Small intestine (tissue), 7 donors: ENCODE results near the gene CES3. TPM values are rescaled to one million over a fixed set of nuclear protein-coding genes. Genes with fewer than 3 reads are reported as not detected.
A peak's percentile ranks its signal among the peaks of the same experiment; 100 is the strongest.
"Not testable (repeated sequence)": the region's sequence is repeated elsewhere in the genome, so short reads cannot be mapped to it uniquely, and the experiment has no call there.

ENCODE experiments used
- DNase-seq, 2 donors: peaks; one replicate each; pipeline versions ENCODE4 v3.0.0 to v3.0.0-alpha.2; 2013
- FAIRE-seq: peaks from 2 replicates; lab custom pipeline; 2012; peaks lifted over from hg19 to GRCh38; lab: Jason Lieb, UNC
- H3K27ac ChIP-seq, 3 donors: one replicate each; pipeline ENCODE4 v1.5.1; 2013; ENCODE audit warnings: low read length in 2 of 3, mild to moderate bottlenecking in 2 of 3, control low read depth in 1 of 3, inconsistent platforms in 1 of 3, low read depth in 1 of 3, moderate library complexity in 1 of 3
- H3K27me3 ChIP-seq, 3 donors: one replicate each; pipeline ENCODE4 v1.6.1; 2013; ENCODE audit warnings: low read length in 3 of 3, inconsistent platforms in 1 of 3; ENCODE audit not compliant: control insufficient read depth in 3 of 3, insufficient read depth in 3 of 3
- H3K36me3 ChIP-seq, 3 donors: one replicate each; pipeline ENCODE4 v1.6.1; 2013; ENCODE audit warnings: low read length in 3 of 3, inconsistent platforms in 1 of 3, low read depth in 1 of 3, mild to moderate bottlenecking in 1 of 3, moderate library complexity in 1 of 3; ENCODE audit not compliant: control insufficient read depth in 3 of 3, insufficient read depth in 2 of 3
- H3K4me1 ChIP-seq, 3 donors: one replicate each; pipeline ENCODE4 v1.6.1; 2013; ENCODE audit warnings: low read length in 2 of 3, inconsistent platforms in 1 of 3, low read depth in 1 of 3, mild to moderate bottlenecking in 1 of 3, moderate library complexity in 1 of 3; ENCODE audit not compliant: control insufficient read depth in 3 of 3, insufficient read depth in 2 of 3
- H3K4me3 ChIP-seq, 3 donors: one replicate each; pipeline ENCODE4 v1.5.1; 2013; ENCODE audit warnings: low read length in 3 of 3, control low read depth in 1 of 3, inconsistent platforms in 1 of 3, low read depth in 1 of 3, mild to moderate bottlenecking in 1 of 3, moderate library complexity in 1 of 3
- H3K9me3 ChIP-seq, 2 donors: one replicate each; pipeline ENCODE4 v1.6.1; 2013; ENCODE audit warnings: low read depth in 1 of 2, low read length in 1 of 2; ENCODE audit not compliant: control insufficient read depth in 2 of 2, insufficient read depth in 1 of 2
- WGBS, 3 donors: extraction: QIAGEN DNeasy Blood & Tissue Kit; methylation state at CpG; one replicate each; pipeline ENCODE4 v1.1.7; 2013; 5-methylcytosine and 5-hydroxymethylcytosine counted together
- polyA plus RNA-seq, 4 donors: library from polyadenylated mRNA; stranded (reverse) in 3 of 4; unstranded in 1 of 4; fragments of 200-250 nt in 3 of 4; fragments of 120-200 nt in 1 of 4; gene quantifications; one replicate each; pipeline versions ENCODE4 v1.2.1 to v1.2.3, GENCODE V29; 2013
- donor health status: healthy with polysubstance abuse.
- donor health status: control.
- donor health status: control.
- donor health status: Bipolar disorder and iron deficiency.
- donor health status: healthy.

Gene CES3
- polyA plus RNA-seq, 4 donors = 14.6 to 36.0 (median 24.3) TPM

DNA sequence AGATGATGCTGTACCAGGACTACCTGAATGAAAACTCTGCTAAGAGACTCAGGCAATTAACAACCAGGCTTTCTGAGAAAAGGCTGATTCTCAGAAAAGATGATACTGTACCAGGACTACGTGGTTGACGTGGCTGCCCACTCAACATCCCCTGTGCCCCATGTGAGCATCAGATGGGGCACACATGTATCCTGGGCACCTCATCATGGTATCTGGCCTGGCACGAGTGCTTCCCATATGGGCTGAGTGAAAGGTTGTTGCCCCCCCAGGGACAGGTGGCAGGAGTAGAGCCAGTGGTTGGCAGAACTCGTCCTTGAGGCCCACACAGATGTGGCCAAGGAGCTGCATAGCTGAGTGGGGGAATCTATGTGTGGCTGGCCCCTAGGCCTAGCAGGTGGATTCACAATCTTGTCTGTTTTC is 23.8 kb downstream of the CES3 start:
- Histone ChIP-seq H3K27ac (no peak overlapping the region), H3K9me3 (no peaks in the 10 kb centered on the region), H3K27me3 (no peaks in the 10 kb centered on the region), H3K36me3 (no peaks in the 10 kb centered on the region), H3K4me3 (no peak overlapping the region), H3K4me1 (no peaks in the 10 kb centered on the region)
- 72 to 91% (median 79%) methylated on average over 4 of the region's 4 CpGs for WGBS, 3 donors
- FAIRE-seq = no peak
- DNase-seq = no peak

DNA sequence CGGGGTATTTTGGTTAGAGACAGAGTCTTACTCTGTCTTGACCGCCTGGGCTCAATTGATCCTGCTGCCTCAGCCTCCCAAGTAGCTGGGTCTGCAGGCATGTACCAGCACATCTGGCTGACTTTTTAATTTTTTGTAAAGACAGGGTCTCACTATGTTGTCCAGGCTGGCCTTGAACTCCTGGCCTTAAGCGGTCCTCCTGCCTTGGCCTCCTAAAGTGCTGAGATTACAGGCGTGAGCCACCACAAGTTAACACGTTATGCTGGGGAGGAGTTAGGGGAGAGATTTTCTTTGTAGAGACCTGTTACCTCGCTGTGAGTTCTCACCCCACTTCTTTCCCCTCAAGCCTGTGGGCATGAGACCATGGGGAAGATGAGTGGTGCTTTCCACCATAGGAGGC is 25.5 kb downstream of the CES3 start:
- 94 to 97% (median 95%) methylated on average over 6 of the region's 6 CpGs for WGBS, 3 donors
- no peaks in the 10 kb centered on the region for H3K27me3 ChIP-seq
- no peak overlapping the region for H3K4me3 ChIP-seq
- FAIRE-seq (no peak), DNase-seq (no peak)
- no peaks in the 10 kb centered on the region for H3K4me1 ChIP-seq
- no peaks in the 10 kb centered on the region for H3K36me3 ChIP-seq
- H3K9me3 ChIP-seq = no peaks in the 10 kb centered on the region
- no peak overlapping the region for H3K27ac ChIP-seq

- DNase-seq (peak in 1 of 2 donors; percentile 32), FAIRE-seq (no peak)
- no peaks in the 10 kb centered on the region for H3K9me3 ChIP-seq
- H3K4me1 ChIP-seq = no peaks in the 10 kb centered on the region
- 47 to 65% (median 57%) methylated on average over 11 of the region's 11 CpGs for WGBS, 3 donors
- H3K27ac ChIP-seq = no peak within 1 kb of the TSS
- H3K27me3 ChIP-seq = no peaks in the 10 kb centered on the region
- H3K4me3 ChIP-seq = no peak within 1 kb of the TSS
- no peaks in the 10 kb centered on the region for H3K36me3 ChIP-seq
Observed at GRCh38 chr16:66988197-66988788, 27.2 kb downstream of the CES3 start, which contains the start of gene CES4A. TSS of gene CES4A (plus strand) at chr16:66988589. CDS start at chr16:66988773, 184 bp downstream.

DNA sequence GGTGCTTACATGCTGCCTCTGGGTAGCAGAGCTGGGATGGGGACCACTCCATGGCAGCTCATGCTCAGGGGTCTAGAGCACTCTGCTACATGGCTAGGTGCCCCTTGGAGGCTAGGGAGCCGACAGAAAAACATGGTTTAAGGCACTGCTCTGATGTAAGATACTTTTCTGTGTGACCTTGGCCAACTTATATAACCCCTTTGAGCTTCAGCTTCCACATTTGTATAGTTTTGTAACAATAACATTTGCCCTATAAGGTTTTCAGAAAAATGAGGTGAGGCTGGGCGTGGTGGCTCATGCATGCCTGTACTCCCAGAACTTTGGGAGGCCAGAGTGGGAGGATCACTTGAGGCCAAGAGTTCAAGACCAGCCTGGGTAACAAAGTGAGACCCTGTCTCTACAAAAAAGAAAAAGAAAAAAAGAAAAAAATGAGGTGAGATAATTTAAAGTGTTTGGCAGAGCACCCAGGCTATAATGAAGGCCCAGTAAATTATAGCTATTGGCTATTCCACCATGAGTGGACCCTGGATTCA is 30.5 kb downstream of the CES3 start:
- H3K9me3 ChIP-seq = no peaks in the 10 kb centered on the region
- FAIRE-seq = no peak
- no peaks in the 10 kb centered on the region for H3K36me3 ChIP-seq
- no peak overlapping the region for H3K27ac ChIP-seq
- no peak for DNase-seq
- H3K27me3 ChIP-seq = no peaks in the 10 kb centered on the region
- WGBS, 3 donors = 83 to 89% (median 85%) methylated on average over 2 of the region's 2 CpGs
- H3K4me3 ChIP-seq = no peak overlapping the region
- peaks cover 0 to 4% (median 0%) of the 10 kb centered on the region in 3 donors for H3K4me1 ChIP-seq

- 88 to 97% (median 95%) methylated on average over 11 to 12 of the region's 12 CpGs for WGBS, 3 donors
- not testable (repeated sequence) for H3K27ac ChIP-seq, DNase-seq, H3K9me3 ChIP-seq, H3K27me3 ChIP-seq, FAIRE-seq, H3K4me1 ChIP-seq, H3K4me3 ChIP-seq, H3K36me3 ChIP-seq
Observed at GRCh38 chr16:66993558-66993957, 32.5 kb downstream of the CES3 start.

DNA sequence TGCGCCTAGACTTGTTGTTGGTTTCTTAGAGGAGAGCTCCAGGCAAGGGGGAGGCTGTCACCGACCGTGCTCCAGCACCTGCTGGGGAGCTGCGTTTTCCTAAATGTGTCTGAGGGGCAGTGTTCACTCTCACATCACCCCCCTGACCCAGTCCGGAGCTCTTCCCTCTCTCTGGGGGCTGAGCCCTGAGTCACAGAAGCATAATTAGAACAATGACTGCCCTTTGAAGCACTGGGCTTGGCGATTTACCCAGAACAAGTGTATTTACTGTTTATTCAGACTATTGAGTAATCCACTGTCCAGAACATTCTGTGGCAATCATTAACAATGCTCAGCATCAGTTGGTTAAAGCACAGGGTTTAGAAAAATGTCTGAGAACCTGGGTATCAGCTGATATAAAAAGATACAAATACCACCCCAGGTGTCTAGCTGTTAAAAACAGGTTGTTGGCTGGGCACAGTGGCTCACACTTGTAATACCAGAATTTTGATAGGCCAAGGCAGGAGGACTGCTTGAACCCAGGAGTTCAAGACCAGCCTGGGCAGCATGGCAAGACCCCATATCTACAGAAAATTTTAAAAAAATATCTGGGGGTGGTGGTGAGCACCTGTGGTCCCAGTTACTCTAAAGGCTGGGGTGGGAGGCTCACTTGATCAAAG is 35.4 kb downstream of the CES3 start:
- peak in 1 of 2 donors; percentile 74 for DNase-seq
- no peak for FAIRE-seq
- 33 to 48% (median 40%) methylated on average over 6 of the region's 6 CpGs for whole genome bisulfite sequencing, 3 donors
- Histone ChIP-seq H3K4me3 (no peak overlapping the region), H3K27ac (no peak overlapping the region), H3K27me3 (no peaks in the 10 kb centered on the region), H3K9me3 (no peaks in the 10 kb centered on the region), H3K4me1 (peaks cover 0 to 9% (median 0%) of the 10 kb centered on the region in 3 donors), H3K36me3 (peaks cover 0 to 1% (median 0%) of the 10 kb centered on the region in 3 donors)

DNA sequence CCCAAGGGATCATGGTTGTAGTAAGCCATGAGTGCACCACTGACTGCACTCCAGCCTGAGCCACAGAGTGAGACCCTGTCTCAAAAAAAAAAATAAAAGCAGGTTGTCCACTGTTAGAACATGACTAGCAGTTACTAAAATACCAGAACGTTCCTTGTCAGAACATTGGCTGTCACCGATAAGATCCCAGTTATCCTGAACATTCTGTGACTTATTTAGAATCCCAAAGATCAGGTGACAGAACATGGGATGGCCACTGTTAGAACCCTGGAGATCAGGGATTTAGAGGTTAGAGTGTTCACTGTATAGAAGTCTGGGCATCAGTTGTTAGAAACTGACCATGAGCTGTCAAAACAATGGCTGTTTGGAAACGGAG is 35.9 kb downstream of the CES3 start:
- no peak for FAIRE-seq
- Histone ChIP-seq H3K27ac (no peak overlapping the region), H3K9me3 (no peaks in the 10 kb centered on the region), H3K4me1 (peaks cover 0 to 9% (median 0%) of the 10 kb centered on the region in 3 donors), H3K27me3 (no peaks in the 10 kb centered on the region), H3K4me3 (no peak overlapping the region), H3K36me3 (peaks cover 0 to 4% (median 0%) of the 10 kb centered on the region in 3 donors)
- WGBS, 3 donors = 74 to 85% (median 79%) methylated on average over 3 of the region's 3 CpGs
- no peak for DNase-seq

DNA sequence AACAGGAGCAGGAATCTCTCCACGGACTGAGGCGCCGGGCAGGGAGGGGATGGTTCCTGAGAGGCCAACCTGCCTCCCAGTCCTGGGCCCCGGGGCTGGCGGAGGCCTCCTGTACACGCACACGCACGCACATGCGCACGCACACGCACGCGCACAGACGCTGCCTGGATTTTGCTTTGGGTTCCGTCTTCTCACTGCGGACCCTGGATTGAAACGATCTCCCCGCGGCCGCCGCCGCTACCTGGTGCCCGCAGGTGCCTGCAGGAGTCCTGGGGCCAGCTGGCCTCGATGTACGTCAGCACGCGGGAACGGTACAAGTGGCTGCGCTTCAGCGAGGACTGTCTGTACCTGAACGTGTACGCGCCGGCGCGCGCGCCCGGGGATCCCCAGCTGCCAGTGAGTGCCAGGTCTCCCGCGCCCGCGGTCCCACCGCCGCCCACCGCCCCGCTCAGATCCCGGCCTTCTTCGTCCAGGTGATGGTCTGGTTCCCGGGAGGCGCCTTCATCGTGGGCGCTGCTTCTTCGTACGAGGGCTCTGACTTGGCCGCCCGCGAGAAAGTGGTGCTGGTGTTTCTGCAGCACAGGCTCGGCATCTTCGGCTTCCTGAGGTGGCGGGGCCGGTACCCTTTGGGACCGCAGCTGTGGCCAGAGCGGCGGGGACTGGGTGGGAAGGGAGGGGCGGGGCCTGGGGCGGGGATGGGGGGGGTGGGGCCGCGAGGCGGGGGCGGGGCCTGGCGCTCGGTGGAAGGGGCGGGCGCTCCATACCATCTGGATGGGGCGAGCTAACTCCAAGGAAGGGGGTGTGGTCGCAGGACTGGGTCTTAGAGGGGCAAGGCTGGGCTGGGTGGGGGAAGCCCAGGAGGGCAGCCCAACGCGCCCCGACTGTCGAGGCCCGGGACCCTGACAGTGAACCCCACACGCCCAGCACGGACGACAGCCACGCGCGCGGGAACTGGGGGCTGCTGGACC is 39.6 kb downstream of the CES3 start:
- FAIRE-seq = no peak

More for the DNA sequence above, 39.6 kb downstream of the CES3 start:
- Histone ChIP-seq H3K4me3 (peak overlapping the region; percentile 47 to 57 (median 57)), H3K27ac (peak overlapping the region in 1 of 3 donors; percentile 53), H3K4me1 (peaks cover 0 to 9% (median 0%) of the 10 kb centered on the region in 3 donors), H3K9me3 (no peaks in the 10 kb centered on the region), H3K27me3 (no peaks in the 10 kb centered on the region), H3K36me3 (peaks cover 0 to 37% (median 0%) of the 10 kb centered on the region in 3 donors)
- peak; percentile 56 to 77 for DNase-seq
- 5 to 7% (median 5%) methylated on average over 65 to 87 of the region's 89 CpGs for WGBS, 3 donors
